NCI-H187 treated with DMSO at 0.1 percent for 48 hours (cell line): ENCODE data around the gene TDP2.
A peak's percentile ranks its signal among the peaks of the same experiment; 100 is the strongest.

ENCODE experiments used
- DNase-seq: peaks from one replicate; lab custom pipeline; 2025; lab: John Stamatoyannopoulos, UW

The TDP2 gene

GRCh38 chr6:24666641-24667377, at the start of gene TDP2, which contains the start of gene ACOT13:
TSS of gene TDP2 (minus strand) at chr6:24666899. CDS start at chr6:24666862, 37 bp downstream.
TSS of gene ACOT13 (plus strand) at chr6:24667077. CDS start at chr6:24667264, 187 bp downstream.
- DNase-seq, result peak; percentile 66

GRCh38 chr6:24710519-24711303, 44.0 kb upstream of the TDP2 start:
- no peak for DNase-seq

GRCh38 chr6:24709014-24709711, 42.5 kb upstream of the TDP2 start:
- no peak for DNase-seq

GRCh38 chr6:24708612-24709011, 41.9 kb upstream of the TDP2 start:
- no peak for DNase-seq

- no peak for DNase-seq
Observed at GRCh38 chr6:24704468-24704867, 37.8 kb upstream of the TDP2 start.

GRCh38 chr6:24702720-24703282, 36.1 kb upstream of the TDP2 start:
- no peak for DNase-seq

GRCh38 chr6:24699521-24700359, 33.0 kb upstream of the TDP2 start:
- DNase-seq, result no peak

GRCh38 chr6:24696097-24696496, 29.4 kb upstream of the TDP2 start:
- no peak for DNase-seq

- DNase-seq, result peak; percentile 3
Observed at GRCh38 chr6:24695635-24696034, 28.9 kb upstream of the TDP2 start.

GRCh38 chr6:24694198-24694597, 27.5 kb upstream of the TDP2 start:
- no peak for DNase-seq

- DNase-seq, result no peak
Observed at GRCh38 chr6:24692848-24693592, 26.3 kb upstream of the TDP2 start.

- no peak for DNase-seq
Observed at GRCh38 chr6:24692415-24692814, 25.7 kb upstream of the TDP2 start.

- no peak for DNase-seq
Observed at GRCh38 chr6:24692003-24692402, 25.3 kb upstream of the TDP2 start.

- DNase-seq, result no peak
Observed at GRCh38 chr6:24691550-24691949, 24.9 kb upstream of the TDP2 start.

- no peak for DNase-seq
Observed at GRCh38 chr6:24690593-24690992, 23.9 kb upstream of the TDP2 start.

GRCh38 chr6:24689964-24690363, 23.3 kb upstream of the TDP2 start:
- DNase-seq, result no peak

- no peak for DNase-seq
Observed at GRCh38 chr6:24686946-24687345, 20.2 kb upstream of the TDP2 start.

- DNase-seq, result no peak
Observed at GRCh38 chr6:24686408-24686807, 19.7 kb upstream of the TDP2 start.

GRCh38 chr6:24683297-24684296, 16.9 kb upstream of the TDP2 start:
- no peak for DNase-seq
